Adipocyte (in vitro differentiated cells): ENCODE data around the gene DAO.
A peak's percentile ranks its signal among the peaks of the same experiment; 100 is the strongest.

Experiments used
- DNase-seq: peaks from one replicate; pipeline ENCODE4 v3.0.0-alpha.2; 2015; ENCODE audit warnings: low read depth
- H3K27me3 ChIP-seq: replicated peaks from 2 replicates; pipeline ENCODE4 v1.7.0; 2013; ENCODE audit warnings: mild to moderate bottlenecking, low read length, moderate library complexity; ENCODE audit not compliant: control insufficient read depth, insufficient read depth
- H3K36me3 ChIP-seq: 2 replicates; pipeline ENCODE4 v1.7.0; 2013; ENCODE audit warnings: low read length, mild to moderate bottlenecking, moderate library complexity; ENCODE audit not compliant: control insufficient read depth, insufficient read depth, severe bottlenecking
- H3K4me1 ChIP-seq: 2 replicates; pipeline ENCODE4 v1.7.0; 2013; ENCODE audit warnings: mild to moderate bottlenecking, low read length, moderate library complexity; ENCODE audit not compliant: control insufficient read depth, insufficient read depth
- H3K4me3 ChIP-seq: 2 replicates; pipeline ENCODE4 v1.7.0; 2013; ENCODE audit warnings: mild to moderate bottlenecking, low read length, moderate library complexity
- H3K9ac ChIP-seq: 2 replicates; pipeline ENCODE4 v1.7.0; 2013; ENCODE audit warnings: mild to moderate bottlenecking, low read length, moderate library complexity
- H3K9me3 ChIP-seq: 2 replicates; pipeline ENCODE4 v1.7.0; 2013; ENCODE audit warnings: mild to moderate bottlenecking, low read length, moderate library complexity; ENCODE audit not compliant: control insufficient read depth

DAO gene

GRCh38 chr12:108884116-108885012 lies 4.5 kb downstream of the DAO start:
- no peak overlapping the region for H3K4me3 ChIP-seq
- no peaks in the 10 kb centered on the region for H3K9me3 ChIP-seq
- no peaks in the 10 kb centered on the region for H3K36me3 ChIP-seq
- H3K27me3 ChIP-seq = peaks cover 8% of the 10 kb centered on the region
- no peaks in the 10 kb centered on the region for H3K4me1 ChIP-seq
- no peak overlapping the region for H3K9ac ChIP-seq
- peak; percentile 28 for DNase-seq

GRCh38 chr12:108886873-108887629 lies 7.2 kb downstream of the DAO start:
- no peaks in the 10 kb centered on the region for H3K4me1 ChIP-seq
- H3K9me3 ChIP-seq = peaks cover 7% of the 10 kb centered on the region
- peaks cover 8% of the 10 kb centered on the region for H3K27me3 ChIP-seq
- H3K4me3 ChIP-seq = no peak overlapping the region
- H3K9ac ChIP-seq = no peak overlapping the region
- no peaks in the 10 kb centered on the region for H3K36me3 ChIP-seq
- no peak for DNase-seq

- Histone ChIP-seq H3K27me3 (peaks cover 5% of the 10 kb centered on the region), H3K36me3 (no peaks in the 10 kb centered on the region), H3K4me1 (no peaks in the 10 kb centered on the region), H3K9ac (no peak overlapping the region), H3K4me3 (no peak overlapping the region), H3K9me3 (peaks cover 7% of the 10 kb centered on the region)
- DNase-seq = no peak
Observed at GRCh38 chr12:108888031-108888430, 8.1 kb downstream of the DAO start.

- peaks cover 7% of the 10 kb centered on the region for H3K9me3 ChIP-seq
- peaks cover 13% of the 10 kb centered on the region for H3K27me3 ChIP-seq
- no peaks in the 10 kb centered on the region for H3K4me1 ChIP-seq
- H3K36me3 ChIP-seq = no peaks in the 10 kb centered on the region
- DNase-seq = peak; percentile 5
- H3K4me3 ChIP-seq = no peak overlapping the region
- H3K9ac ChIP-seq = no peak overlapping the region
Observed at GRCh38 chr12:108890208-108890607, 10.3 kb downstream of the DAO start.

- Histone ChIP-seq H3K4me3 (no peak overlapping the region), H3K9ac (no peak overlapping the region), H3K27me3 (peaks cover 22% of the 10 kb centered on the region), H3K9me3 (peaks cover 3% of the 10 kb centered on the region), H3K4me1 (no peaks in the 10 kb centered on the region), H3K36me3 (no peaks in the 10 kb centered on the region)
- no peak for DNase-seq
Observed at GRCh38 chr12:108895220-108895802, 15.4 kb downstream of the DAO start.

- no peaks in the 10 kb centered on the region for H3K36me3 ChIP-seq
- no peaks in the 10 kb centered on the region for H3K9me3 ChIP-seq
- no peak overlapping the region for H3K9ac ChIP-seq
- H3K27me3 ChIP-seq = peaks cover 30% of the 10 kb centered on the region
- DNase-seq = no peak
- no peaks in the 10 kb centered on the region for H3K4me1 ChIP-seq
- H3K4me3 ChIP-seq = no peak overlapping the region
Observed at GRCh38 chr12:108896336-108896735, 16.4 kb downstream of the DAO start.

GRCh38 chr12:108896817-108897216 lies 16.9 kb downstream of the DAO start:
- Histone ChIP-seq H3K9ac (no peak overlapping the region), H3K4me1 (no peaks in the 10 kb centered on the region), H3K9me3 (no peaks in the 10 kb centered on the region), H3K36me3 (no peaks in the 10 kb centered on the region), H3K27me3 (peaks cover 33% of the 10 kb centered on the region), H3K4me3 (no peak overlapping the region)
- no peak for DNase-seq

GRCh38 chr12:108899145-108899544 lies 19.3 kb downstream of the DAO start:
- DNase-seq = no peak
- H3K36me3 ChIP-seq = no peaks in the 10 kb centered on the region
- H3K4me1 ChIP-seq = no peaks in the 10 kb centered on the region
- no peak overlapping the region for H3K4me3 ChIP-seq
- H3K27me3 ChIP-seq = peaks cover 23% of the 10 kb centered on the region
- H3K9ac ChIP-seq = no peak overlapping the region
- H3K9me3 ChIP-seq = no peaks in the 10 kb centered on the region

GRCh38 chr12:108905725-108906124 lies 25.8 kb downstream of the DAO start:
- no peak overlapping the region for H3K9ac ChIP-seq
- H3K4me3 ChIP-seq = no peak overlapping the region
- no peaks in the 10 kb centered on the region for H3K36me3 ChIP-seq
- no peaks in the 10 kb centered on the region for H3K9me3 ChIP-seq
- no peaks in the 10 kb centered on the region for H3K4me1 ChIP-seq
- H3K27me3 ChIP-seq = peaks cover 23% of the 10 kb centered on the region
- no peak for DNase-seq

GRCh38 chr12:108906971-108907370 lies 27.1 kb downstream of the DAO start:
- no peak overlapping the region for H3K9ac ChIP-seq
- no peaks in the 10 kb centered on the region for H3K4me1 ChIP-seq
- no peaks in the 10 kb centered on the region for H3K36me3 ChIP-seq
- peaks cover 20% of the 10 kb centered on the region for H3K27me3 ChIP-seq
- no peaks in the 10 kb centered on the region for H3K9me3 ChIP-seq
- no peak overlapping the region for H3K4me3 ChIP-seq
- no peak for DNase-seq

GRCh38 chr12:108907839-108908351 lies 28.0 kb downstream of the DAO start:
- Histone ChIP-seq H3K36me3 (no peaks in the 10 kb centered on the region), H3K4me1 (no peaks in the 10 kb centered on the region), H3K27me3 (peaks cover 20% of the 10 kb centered on the region), H3K4me3 (no peak overlapping the region), H3K9me3 (no peaks in the 10 kb centered on the region), H3K9ac (no peak overlapping the region)
- DNase-seq = peak; percentile 3
